ENCODE results near the gene BCL2. TPM values are rescaled to one million over a fixed set of nuclear protein-coding genes. Genes with fewer than 3 reads are reported as not detected.
"Not testable (repeated sequence)": the region's sequence is repeated elsewhere in the genome, so short reads cannot be mapped to it uniquely, and the experiment has no call there.

BCL2 gene
- total RNA-seq, 4 donors from 2014 or later, result 16.1 to 61.1 (median 36.9) TPM

GRCh38 chr18:63206433-63207142, 113.0 kb downstream of the BCL2 start:
- no peaks in the 10 kb centered on the region for H3K27me3 ChIP-seq
- H3K9me3 ChIP-seq, result no peaks in the 10 kb centered on the region
- no peak for TF ChIP-seq POLR2A (IDR thresholded peaks at IDR 0.05)
- H3K4me1 ChIP-seq, result no peaks in the 10 kb centered on the region
- no peak for DNase-seq
- intact Hi-C loops (cut with DNase I; ENCODE audit: low total_unique reads), result no loop called here
- no peak overlapping the region for H3K4me3 ChIP-seq
- no peak overlapping the region for H3K27ac ChIP-seq
- no peaks in the 10 kb centered on the region for H3K36me3 ChIP-seq

GRCh38 chr18:63205791-63206252, 113.7 kb downstream of the BCL2 start:
- H3K36me3 ChIP-seq, result no peaks in the 10 kb centered on the region
- no peak for TF ChIP-seq POLR2A (IDR thresholded peaks at IDR 0.05)
- TF ChIP-seq CTCF (IDR thresholded peaks at IDR 0.05), result no peak

GRCh38 chr18:63203497-63203896, 116.1 kb downstream of the BCL2 start:
- no peak for DNase-seq
- Histone ChIP-seq H3K27me3 (no peaks in the 10 kb centered on the region), H3K27ac (no peak overlapping the region), H3K4me3 (no peak overlapping the region), H3K4me1 (no peaks in the 10 kb centered on the region), H3K9me3 (no peaks in the 10 kb centered on the region), H3K36me3 (no peaks in the 10 kb centered on the region)
- intact Hi-C loops (cut with DNase I; ENCODE audit: low total_unique reads), result no loop called here
- TF ChIP-seq CTCF (IDR thresholded peaks at IDR 0.05) (no peak), POLR2A (IDR thresholded peaks at IDR 0.05) (no peak)

More at GRCh38 chr18:63205791-63206252, 113.7 kb downstream of the BCL2 start:
- intact Hi-C loops (cut with DNase I; ENCODE audit: low total_unique reads), result no loop called here
- DNase-seq, result no peak
- H3K27me3 ChIP-seq, result no peaks in the 10 kb centered on the region
- H3K27ac ChIP-seq, result no peak overlapping the region
- H3K4me3 ChIP-seq, result no peak overlapping the region
- no peaks in the 10 kb centered on the region for H3K4me1 ChIP-seq
- H3K9me3 ChIP-seq, result no peaks in the 10 kb centered on the region

- TF ChIP-seq CTCF (IDR thresholded peaks at IDR 0.05) (no peak), POLR2A (IDR thresholded peaks at IDR 0.05) (no peak)
- intact Hi-C loops (cut with DNase I; ENCODE audit: low total_unique reads), result no loop called here
Observed at GRCh38 chr18:63202828-63203227, 116.7 kb downstream of the BCL2 start.

GRCh38 chr18:63201456-63201855, 118.1 kb downstream of the BCL2 start:
- intact Hi-C loops (cut with DNase I; ENCODE audit: low total_unique reads); H3K36me3 ChIP-seq; H3K9me3 ChIP-seq; H3K27ac ChIP-seq; H3K27me3 ChIP-seq; DNase-seq; H3K4me1 ChIP-seq; H3K4me3 ChIP-seq: not testable (repeated sequence)

More at GRCh38 chr18:63202828-63203227, 116.7 kb downstream of the BCL2 start:
- H3K27me3 ChIP-seq, result no peaks in the 10 kb centered on the region
- no peaks in the 10 kb centered on the region for H3K36me3 ChIP-seq
- DNase-seq, result no peak
- H3K4me3 ChIP-seq, result no peak overlapping the region
- no peaks in the 10 kb centered on the region for H3K4me1 ChIP-seq
- H3K9me3 ChIP-seq, result no peaks in the 10 kb centered on the region
- H3K27ac ChIP-seq, result no peak overlapping the region

GRCh38 chr18:63199743-63200241, 119.8 kb downstream of the BCL2 start:
- peak overlapping the region in 1 of 2 donors; percentile 30 for H3K27ac ChIP-seq
- no peaks in the 10 kb centered on the region for H3K27me3 ChIP-seq
- TF ChIP-seq POLR2A (IDR thresholded peaks at IDR 0.05), result no peak
- H3K4me1 ChIP-seq, result no peaks in the 10 kb centered on the region
- H3K9me3 ChIP-seq, result no peaks in the 10 kb centered on the region
- H3K36me3 ChIP-seq, result no peaks in the 10 kb centered on the region
- intact Hi-C loops (cut with DNase I; ENCODE audit: low total_unique reads), result no loop called here
- DNase-seq, result no peak
- no peak overlapping the region for H3K4me3 ChIP-seq
